Pancreas (tissue), 10 donors: Measurements from ENCODE around the gene AOPEP. TPM values are rescaled to one million over a fixed set of nuclear protein-coding genes. Genes with fewer than 3 reads are reported as not detected.

Experiments
- ATAC-seq, 4 donors: fragments of 200-7000 bp; cut with Tn5 transposase; one replicate each; pipeline versions ENCODE4 v1.8.0 to v1.9.1; 2020; ENCODE audit warnings: mild to moderate bottlenecking in 4 of 4, moderate library complexity in 4 of 4
- DNase-seq, 6 donors: peaks; one replicate each; pipeline ENCODE4 v3.0.0-alpha.2; 2020
- FAIRE-seq: peaks from 2 replicates; lab custom pipeline; 2012; peaks lifted over from hg19 to GRCh38; lab: Jason Lieb, UNC
- H3K27ac ChIP-seq, 4 donors: fragments of 200-600 bp; sonication (generic); 1 replicate in 3 of 4; 2 replicates in 1 of 4; pipeline versions ENCODE4 v1.5.0 to v1.8.0; 2020
- H3K27me3 ChIP-seq, 4 donors: fragments of 200-600 bp; one replicate each; pipeline ENCODE4 v1.8.0; 2021
- H3K36me3 ChIP-seq, 3 donors: fragments of 200-600 bp; sonication (generic) in 1 of 3; one replicate each; pipeline versions ENCODE4 v1.5.0 to v1.8.0; 2020 to 2021
- H3K4me1 ChIP-seq, 3 donors: fragments of 200-600 bp; one replicate each; pipeline ENCODE4 v1.8.0; 2021
- H3K4me3 ChIP-seq, 4 donors: fragments of 200-600 bp; sonication (generic) in 2 of 4; one replicate each; pipeline versions ENCODE4 v1.5.0 to v1.8.0; 2020 to 2021
- H3K9me3 ChIP-seq, 4 donors: fragments of 200-600 bp; one replicate each; pipeline ENCODE4 v1.8.0; 2021
- WGBS, 2 donors: extraction: QIAGEN DNeasy Blood & Tissue Kit; methylation state at CpG; one replicate each; pipeline ENCODE4 v1.1.7; 2013; 5-methylcytosine and 5-hydroxymethylcytosine counted together
- intact Hi-C, 3 donors: fragments of 100-400 bp; cut with DNase I; formaldehyde crosslinking; loops; one replicate each; pipeline versions ENCODE4 v1.11.1 to v1.14.2; 2022
- polyA plus RNA-seq, 2 donors: library from polyadenylated mRNA; stranded (reverse); fragments of 200-250 nt; gene quantifications; one replicate each; pipeline ENCODE4 v1.2.3, GENCODE V29; 2013
- total RNA-seq, 6 donors: library from RNA; stranded (reverse); fragmentation: NEBNext Ultra II Directional in 4 of 6; extraction: Animal tissue kit (Norgen Biotek cat#: 25700) in 4 of 6; gene quantifications; one replicate each; pipeline versions ENCODE4 v1.2.1 to v1.2.4, GENCODE V29; 2021 to 2023
- TF ChIP-seq, protein P1 (sequence below), 4 donors: fragments of 200-600 bp; sonication (generic) in 3 of 4; IDR thresholded peaks; one replicate each; pipeline versions ENCODE4 v1.5.0 to v1.8.0; 2021; ENCODE audit warnings: antibody characterized with exemption in 4 of 4
- donor health status: healthy with polysubstance abuse.
- donor health status: DM: no; HTN: no; CAD: no; lungs with moderate emphysema.
- donor health status: DM: no; HTN: no; CAD: no.
- donor health status: control.
- donor health status: control.
- donor health status: Bipolar disorder and iron deficiency.
- donor health status: DM: yes; HTN: yes; CAD: no.
- donor health status: DM: no; HTN: no; CAD: no.
- donor health status: DM: no; HTN: no; CAD: no.
- donor health status: DM: yes; HTN: yes; CAD: no.

Gene AOPEP
- total and polyA plus RNA-seq, 8 donors = 50.5 to 140 (median 76.7) TPM

DNA sequence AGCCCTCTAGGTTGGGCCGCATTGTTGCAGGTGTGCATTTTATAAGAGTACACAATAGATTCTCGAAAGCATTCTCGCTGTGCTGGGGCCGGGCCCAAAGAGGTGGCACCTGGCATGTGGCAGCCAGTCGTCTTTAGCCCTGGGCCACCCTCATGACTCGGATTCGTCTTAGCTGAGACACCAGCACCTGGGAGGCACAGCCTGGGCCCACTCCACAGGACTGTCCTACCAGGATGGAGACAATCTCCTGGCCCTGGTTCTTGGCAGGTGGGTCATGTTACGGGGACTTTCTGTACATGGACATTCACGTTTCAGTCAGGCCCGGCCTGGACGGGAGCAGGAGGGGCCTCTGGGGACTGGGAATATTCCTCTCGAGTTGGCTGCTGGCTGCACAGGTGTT lies 378.5 kb downstream of the AOPEP start:
- TF ChIP-seq, protein P1, sequence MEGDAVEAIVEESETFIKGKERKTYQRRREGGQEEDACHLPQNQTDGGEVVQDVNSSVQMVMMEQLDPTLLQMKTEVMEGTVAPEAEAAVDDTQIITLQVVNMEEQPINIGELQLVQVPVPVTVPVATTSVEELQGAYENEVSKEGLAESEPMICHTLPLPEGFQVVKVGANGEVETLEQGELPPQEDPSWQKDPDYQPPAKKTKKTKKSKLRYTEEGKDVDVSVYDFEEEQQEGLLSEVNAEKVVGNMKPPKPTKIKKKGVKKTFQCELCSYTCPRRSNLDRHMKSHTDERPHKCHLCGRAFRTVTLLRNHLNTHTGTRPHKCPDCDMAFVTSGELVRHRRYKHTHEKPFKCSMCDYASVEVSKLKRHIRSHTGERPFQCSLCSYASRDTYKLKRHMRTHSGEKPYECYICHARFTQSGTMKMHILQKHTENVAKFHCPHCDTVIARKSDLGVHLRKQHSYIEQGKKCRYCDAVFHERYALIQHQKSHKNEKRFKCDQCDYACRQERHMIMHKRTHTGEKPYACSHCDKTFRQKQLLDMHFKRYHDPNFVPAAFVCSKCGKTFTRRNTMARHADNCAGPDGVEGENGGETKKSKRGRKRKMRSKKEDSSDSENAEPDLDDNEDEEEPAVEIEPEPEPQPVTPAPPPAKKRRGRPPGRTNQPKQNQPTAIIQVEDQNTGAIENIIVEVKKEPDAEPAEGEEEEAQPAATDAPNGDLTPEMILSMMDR (IDR thresholded peaks at IDR 0.05) = no peak
- peak in 3 of 6 donors; percentile 52 to 55 (median 54) for DNase-seq
- H3K4me1 ChIP-seq = peaks cover 26 to 41% (median 32%) of the 10 kb centered on the region in 3 donors
- FAIRE-seq = no peak
- ATAC-seq = peak in 2 of 4 donors; percentile 14 to 22
- H3K4me3 ChIP-seq = no peak overlapping the region
- no peaks in the 10 kb centered on the region for H3K9me3 ChIP-seq
- no peak overlapping the region for H3K27ac ChIP-seq
- no peaks in the 10 kb centered on the region for H3K27me3 ChIP-seq
- H3K36me3 ChIP-seq = peaks cover 0 to 14% (median 6%) of the 10 kb centered on the region in 3 donors
- intact Hi-C loops = no loop called here
- 60 to 64% methylated on average over 12 of the region's 12 CpGs for WGBS, 2 donors

DNA sequence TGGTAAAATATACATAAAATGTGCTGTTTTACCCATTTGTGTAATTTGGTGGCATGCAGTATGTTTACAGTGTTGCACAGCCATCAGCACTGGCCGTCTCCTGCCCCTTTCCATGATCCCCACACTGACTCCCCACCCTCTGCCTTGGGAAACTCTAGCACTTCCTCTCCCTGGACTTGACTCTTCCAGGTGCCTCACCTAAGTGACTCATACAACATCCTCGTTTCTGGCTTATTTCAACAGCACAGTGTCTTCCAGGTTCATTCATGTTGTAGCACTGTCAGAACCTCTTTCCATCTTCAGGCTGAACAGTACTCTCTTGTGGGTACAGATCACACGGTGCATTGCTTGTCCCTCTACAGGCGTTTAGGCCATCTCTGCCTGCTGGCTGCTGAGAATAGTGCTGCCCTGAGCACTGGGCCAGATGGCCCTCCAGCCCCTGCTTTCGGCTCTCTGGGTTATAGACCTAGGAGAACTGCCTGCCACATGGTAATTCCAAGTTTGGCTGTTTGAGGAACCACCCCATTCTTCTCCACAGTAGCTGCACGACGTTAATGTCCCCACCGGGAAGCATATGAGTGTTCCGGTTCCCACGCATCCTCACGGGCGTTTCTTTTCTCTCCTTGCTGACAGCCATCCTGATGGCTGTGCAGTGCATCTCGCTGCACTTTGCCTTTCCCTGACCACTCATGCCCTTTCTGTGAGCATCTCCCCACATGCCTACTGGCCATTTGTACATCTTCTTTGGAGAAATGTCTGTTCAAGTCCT lies 379.2 kb downstream of the AOPEP start:
- peak in 1 of 4 donors; percentile 38 for ATAC-seq
- TF ChIP-seq, protein P1 (IDR thresholded peaks at IDR 0.05) = no peak
- Histone ChIP-seq H3K36me3 (peaks cover 0 to 19% (median 6%) of the 10 kb centered on the region in 3 donors), H3K27me3 (no peaks in the 10 kb centered on the region), H3K9me3 (no peaks in the 10 kb centered on the region), H3K4me1 (peaks cover 21 to 35% (median 26%) of the 10 kb centered on the region in 3 donors), H3K4me3 (no peak overlapping the region), H3K27ac (no peak overlapping the region)
- FAIRE-seq = no peak
- intact Hi-C loops = no loop called here
- whole genome bisulfite sequencing, 2 donors = 86% methylated on average over 13 of the region's 13 CpGs
- DNase-seq = peak in 1 of 6 donors; percentile 12

DNA sequence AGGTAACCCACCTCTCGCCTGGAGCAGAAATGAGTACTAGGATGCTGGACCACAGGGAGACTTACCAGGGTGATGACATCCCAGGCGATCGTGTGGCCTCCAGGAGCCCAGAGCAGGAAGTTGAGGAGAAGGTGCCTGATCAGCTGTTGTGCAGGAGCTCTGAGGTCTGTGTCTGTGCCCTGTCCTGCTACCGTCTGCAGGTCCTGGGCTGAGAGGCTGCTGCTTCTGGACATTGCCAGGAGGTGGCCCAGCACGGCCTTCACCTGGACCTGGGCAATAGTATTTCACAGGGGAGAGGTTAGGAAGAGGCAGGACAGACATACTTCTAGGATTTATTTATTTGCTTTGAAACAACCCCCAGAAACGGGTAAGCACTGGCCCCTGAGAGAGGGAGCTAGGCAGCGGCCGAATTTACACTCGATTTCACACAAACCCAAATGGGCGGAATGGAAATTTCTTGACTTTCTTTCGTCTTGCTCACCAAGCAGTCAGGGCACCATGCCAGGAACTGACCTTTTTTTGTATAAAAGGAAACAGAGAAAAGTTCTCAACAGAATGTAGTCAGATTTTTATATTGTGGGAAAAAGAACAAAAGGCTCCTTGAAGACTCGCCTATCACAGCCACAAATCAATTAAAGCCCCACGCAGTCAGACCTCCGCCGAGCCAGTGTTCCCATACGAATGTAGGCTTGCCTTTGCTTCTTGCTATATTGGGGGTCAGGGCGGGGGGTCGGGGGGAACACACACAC lies 380.7 kb downstream of the AOPEP start:
- H3K4me3 ChIP-seq = no peak overlapping the region
- H3K36me3 ChIP-seq = peaks cover 0 to 32% (median 6%) of the 10 kb centered on the region in 3 donors
- peak overlapping the region in 2 of 4 donors; percentile 37 to 46 for H3K27ac ChIP-seq
- no peaks in the 10 kb centered on the region for H3K27me3 ChIP-seq
- DNase-seq (peak in 2 of 6 donors; percentile 46 to 57), ATAC-seq (peak; percentile 8 to 59 (median 32)), FAIRE-seq (no peak)
- peaks cover 8 to 20% (median 17%) of the 10 kb centered on the region in 3 donors for H3K4me1 ChIP-seq
- intact Hi-C loops = no loop called here
- H3K9me3 ChIP-seq = no peaks in the 10 kb centered on the region
- TF ChIP-seq, protein P1 (IDR thresholded peaks at IDR 0.05) = no peak
- 42 to 44% methylated on average over 18 of the region's 18 CpGs for WGBS, 2 donors

DNA sequence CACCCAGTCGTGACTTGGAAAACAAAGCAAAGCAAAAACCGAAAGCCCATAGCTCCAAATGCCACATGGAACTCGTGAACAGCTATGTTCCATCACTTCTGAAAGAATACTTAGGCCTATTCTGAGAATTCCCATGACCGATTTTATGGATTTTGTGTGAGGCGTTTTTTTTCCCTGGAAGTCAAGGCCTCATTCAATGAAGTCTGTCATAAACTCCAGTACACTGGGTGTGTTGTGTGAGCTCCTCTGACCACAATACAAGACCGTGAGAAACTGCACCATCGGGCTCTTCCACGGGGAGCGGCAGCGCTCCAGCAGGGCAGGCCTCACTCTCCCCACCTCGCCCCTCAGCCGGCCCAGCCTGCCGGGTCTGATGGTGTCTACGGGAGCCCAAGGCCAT lies 381.5 kb downstream of the AOPEP start:
- intact Hi-C loops = no loop called here
- DNase-seq (peak in 1 of 6 donors; percentile 24), FAIRE-seq (no peak), ATAC-seq (peak in 2 of 4 donors; percentile 14 to 50)
- 63 to 65% methylated on average over 14 of the region's 14 CpGs for WGBS, 2 donors
- Histone ChIP-seq H3K4me3 (no peak overlapping the region), H3K27me3 (no peaks in the 10 kb centered on the region), H3K36me3 (peaks cover 0 to 40% (median 6%) of the 10 kb centered on the region in 3 donors), H3K4me1 (peaks cover 0 to 12% (median 11%) of the 10 kb centered on the region in 3 donors), H3K9me3 (no peaks in the 10 kb centered on the region), H3K27ac (peak overlapping the region in 1 of 4 donors; percentile 37)
- TF ChIP-seq, protein P1 (IDR thresholded peaks at IDR 0.05) = no peak
